ENCODE data around the gene TIMM10. TPM values are rescaled to one million over a fixed set of nuclear protein-coding genes. Genes with fewer than 3 reads are reported as not detected.

The TIMM10 gene
- total RNA-seq, 1 experiment from 2014 or later: 51.6 TPM

DNA sequence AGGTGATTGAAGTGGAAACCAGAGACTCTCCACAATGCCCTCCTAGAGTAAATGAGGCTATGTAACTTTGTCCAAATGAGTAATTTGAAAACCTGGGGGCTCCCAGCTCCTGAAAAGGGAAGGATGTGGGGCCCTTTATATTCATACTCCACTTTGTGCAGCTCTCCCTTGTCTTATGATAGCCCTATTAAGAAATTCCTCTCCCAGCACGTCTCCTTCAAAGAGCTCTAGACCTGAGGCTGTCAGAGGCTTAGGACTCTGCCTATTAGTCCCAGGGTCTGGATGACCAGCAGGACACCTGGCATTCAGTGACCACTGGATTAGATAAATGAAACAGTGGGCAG is 17.1 kb downstream of the TIMM10 start:
- no peak for DNase-seq (ENCODE audit: low read depth, low spot score)
- in situ Hi-C loops (cut with HindIII; ENCODE audit: low pct_unique_long_range_greater_than_20kb, low sequenced_read_pairs): no loop called here

DNA sequence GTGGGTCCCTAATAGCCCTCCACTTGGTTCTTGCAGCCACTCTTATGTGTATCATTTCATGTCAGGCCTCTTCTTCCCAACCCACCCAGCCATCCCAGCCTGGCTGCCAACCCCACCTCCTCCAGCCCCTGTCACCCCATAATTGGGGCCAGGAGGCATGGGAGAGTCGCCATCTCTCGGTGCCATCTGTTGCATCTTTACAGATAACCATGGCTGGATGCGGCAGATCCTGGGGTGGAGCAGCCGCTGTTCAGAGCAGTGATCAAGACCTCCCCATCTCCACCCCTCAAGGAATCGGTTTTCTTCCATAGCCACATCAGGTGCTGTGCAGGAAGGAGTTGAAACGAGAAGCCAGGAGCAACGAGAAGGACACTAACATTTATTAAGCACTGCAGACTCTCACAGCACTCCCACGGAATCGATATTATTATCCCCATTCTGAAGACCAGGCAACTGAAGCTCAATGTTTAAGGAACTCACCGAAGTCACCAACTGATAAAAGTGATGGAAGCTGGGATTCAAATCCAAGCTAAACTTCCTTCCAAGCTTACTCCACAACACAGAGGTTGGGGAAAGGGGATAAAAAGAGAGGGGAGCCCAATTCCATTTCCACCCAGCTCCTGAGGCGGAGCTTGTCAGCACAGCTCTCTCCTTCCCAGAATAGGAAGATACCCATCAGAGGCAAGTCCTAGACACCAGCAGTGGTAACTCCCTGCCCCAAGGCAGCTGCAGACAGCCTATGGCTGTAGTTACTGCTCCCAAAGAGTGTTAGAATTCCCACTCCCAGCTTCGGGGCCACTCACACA is 17.7 kb downstream of the TIMM10 start:
- in situ Hi-C loops (cut with HindIII; ENCODE audit: low pct_unique_long_range_greater_than_20kb, low sequenced_read_pairs): no loop called here

DNA sequence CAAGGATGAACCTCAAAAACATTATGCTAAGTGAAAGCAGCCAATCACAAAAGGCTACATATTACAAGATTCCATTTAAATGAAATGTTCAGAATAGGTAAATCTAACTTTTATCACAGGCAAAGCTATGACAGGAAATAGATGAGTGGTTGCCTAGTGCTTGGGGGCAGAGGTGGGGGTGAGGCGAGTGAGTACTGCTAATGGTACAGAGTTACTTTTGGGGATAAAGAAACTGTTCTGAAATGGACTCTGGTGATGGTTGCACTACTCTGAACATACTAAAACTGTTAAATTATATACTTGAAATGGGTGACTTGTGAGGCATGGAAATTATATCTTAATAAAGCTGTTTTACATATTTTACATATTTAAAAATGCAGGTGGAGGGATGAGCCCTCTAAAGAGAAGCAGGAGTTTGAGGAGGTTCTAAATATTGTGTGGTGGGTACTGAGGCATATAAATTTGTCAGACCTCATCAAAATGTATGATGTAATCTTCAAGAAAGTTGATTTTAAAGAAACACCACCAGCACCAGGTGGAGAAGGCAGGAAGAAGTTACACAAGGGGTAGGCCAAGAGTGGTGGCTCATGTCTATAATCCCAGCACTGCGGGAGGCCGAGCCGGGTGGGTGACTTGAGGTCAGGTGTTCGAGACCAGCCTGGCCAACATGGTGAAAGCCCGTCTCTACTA is 18.7 kb downstream of the TIMM10 start:
- DNase-seq (ENCODE audit: low read depth, low spot score): no peak

More for the DNA sequence above, 17.7 kb downstream of the TIMM10 start:
- no peak for DNase-seq (ENCODE audit: low read depth, low spot score)

DNA sequence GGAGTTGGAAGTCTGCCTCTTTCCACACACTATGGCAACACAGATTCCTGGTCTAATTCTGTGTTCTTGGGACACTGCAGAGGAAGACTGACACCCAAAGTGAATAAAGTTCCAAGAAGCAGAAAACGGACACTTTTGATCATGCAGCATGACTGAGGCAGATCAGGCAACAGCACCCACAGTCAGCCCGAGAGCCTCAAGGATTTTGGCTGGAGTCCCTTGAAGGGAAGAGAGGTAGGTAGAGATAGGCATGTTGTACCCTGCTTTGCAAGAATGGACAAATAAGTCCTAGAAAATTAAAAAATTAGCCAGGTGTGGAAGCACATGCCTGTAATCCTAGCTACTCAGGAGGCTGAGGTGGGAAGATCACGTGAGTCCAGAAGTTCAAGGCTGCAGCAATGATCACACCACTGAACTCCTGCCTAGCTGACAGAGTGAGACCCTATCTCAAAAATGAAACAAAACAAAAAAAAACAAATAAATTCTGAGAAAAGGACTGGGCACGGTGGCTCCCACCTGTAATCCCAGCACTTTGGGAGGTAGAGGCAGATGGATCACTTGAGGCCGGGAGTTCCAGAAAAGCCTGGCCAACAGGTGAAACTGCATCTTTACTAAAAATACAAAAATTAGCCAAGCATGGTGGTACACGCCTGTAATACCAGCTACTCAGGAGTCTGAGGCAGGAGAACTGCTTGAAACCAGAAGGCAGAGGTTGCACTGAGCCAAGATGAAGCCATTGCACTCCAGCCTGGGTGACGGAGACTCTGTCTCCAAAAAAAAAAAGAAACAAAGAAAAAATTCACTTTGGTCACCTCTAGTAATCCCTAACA is 22.0 kb downstream of the TIMM10 start:
- in situ Hi-C loops (cut with HindIII; ENCODE audit: low pct_unique_long_range_greater_than_20kb, low sequenced_read_pairs): no loop called here

More for the DNA sequence above, 18.7 kb downstream of the TIMM10 start:
- in situ Hi-C loops (cut with HindIII; ENCODE audit: low pct_unique_long_range_greater_than_20kb, low sequenced_read_pairs): no loop called here

DNA sequence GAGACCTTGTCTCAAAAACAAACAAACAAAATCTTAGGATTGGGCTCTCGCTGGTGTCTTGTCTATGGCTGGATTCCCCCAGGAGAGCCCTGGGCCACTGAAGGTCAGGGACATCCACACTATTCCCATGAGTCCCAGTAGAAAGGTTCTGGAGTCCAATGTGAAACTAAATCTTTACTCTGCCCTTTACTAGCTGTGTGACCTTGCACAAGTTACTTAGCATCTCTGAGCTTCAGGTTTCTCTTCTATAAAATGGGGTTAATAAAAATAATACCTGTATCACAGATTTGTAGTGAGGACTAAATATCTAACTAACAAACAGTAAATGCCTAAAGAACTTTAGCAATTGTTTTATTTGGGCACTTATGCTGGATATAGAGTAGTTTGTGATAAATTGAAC is 24.0 kb downstream of the TIMM10 start:
- in situ Hi-C loops (cut with HindIII; ENCODE audit: low pct_unique_long_range_greater_than_20kb, low sequenced_read_pairs): no loop called here
- DNase-seq (ENCODE audit: low read depth, low spot score): no peak

More for the DNA sequence above, 22.0 kb downstream of the TIMM10 start:
- DNase-seq (ENCODE audit: low read depth, low spot score): no peak

DNA sequence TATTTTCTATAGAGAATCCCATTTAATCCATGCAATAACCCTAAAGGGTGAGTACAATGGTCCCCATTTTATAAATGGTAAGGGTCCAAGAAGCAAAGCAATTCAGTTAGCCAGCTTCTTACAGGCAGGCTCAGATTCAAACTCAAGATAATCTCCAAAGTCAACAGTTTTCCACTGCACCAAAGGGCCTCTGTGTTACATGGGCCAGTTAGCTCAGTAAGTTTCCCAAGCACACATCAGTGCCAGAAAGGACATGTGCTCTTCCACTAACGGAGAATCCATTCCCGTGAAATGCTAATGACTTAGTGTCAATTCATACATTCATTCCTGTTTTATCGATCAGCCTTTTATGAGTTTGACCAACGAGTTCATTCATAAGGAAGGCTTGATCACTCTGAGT is 26.0 kb downstream of the TIMM10 start:
- in situ Hi-C loops (cut with HindIII; ENCODE audit: low pct_unique_long_range_greater_than_20kb, low sequenced_read_pairs): no loop called here
- DNase-seq (ENCODE audit: low read depth, low spot score): no peak

DNA sequence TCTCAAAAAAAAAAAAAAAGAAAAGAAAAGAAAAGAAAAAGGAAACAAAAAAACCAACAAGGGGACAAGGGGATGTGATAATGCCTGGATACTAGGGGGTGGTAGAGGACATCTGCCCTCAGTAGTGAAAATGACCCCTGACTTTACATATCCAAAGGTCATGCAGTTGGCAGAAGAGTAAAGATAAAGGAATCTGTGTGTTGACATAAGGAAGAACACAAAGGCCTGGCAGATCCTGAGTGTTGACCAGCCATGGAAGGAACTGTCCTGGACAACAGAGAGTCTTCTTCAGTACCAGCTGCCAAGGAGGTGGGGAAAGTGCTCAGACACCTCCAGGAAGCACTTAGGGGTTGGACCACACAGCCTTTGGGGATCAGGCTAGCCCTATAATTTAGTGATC is 27.7 kb downstream of the TIMM10 start:
- in situ Hi-C loops (cut with HindIII; ENCODE audit: low pct_unique_long_range_greater_than_20kb, low sequenced_read_pairs): no loop called here
- DNase-seq (ENCODE audit: low read depth, low spot score): no peak

DNA sequence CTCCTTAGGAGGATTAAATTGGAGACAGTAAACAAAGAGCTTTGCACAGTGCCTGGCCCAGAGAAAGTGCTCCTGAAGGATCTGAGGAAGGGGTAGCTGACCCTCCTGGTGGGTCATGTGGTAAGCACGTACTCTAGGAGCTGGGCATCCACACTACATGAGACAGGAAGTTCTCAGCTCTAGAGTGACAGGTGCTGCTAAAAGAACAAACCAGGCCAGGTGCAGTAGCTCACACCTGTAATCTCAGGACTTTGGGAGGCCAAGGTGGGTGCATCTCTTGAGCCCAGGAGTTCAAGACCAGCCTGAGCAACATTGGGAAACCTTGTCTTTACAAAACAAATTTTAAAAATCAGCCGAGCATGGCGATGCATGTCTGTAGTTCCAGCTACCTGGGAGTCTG is 28.2 kb downstream of the TIMM10 start:
- in situ Hi-C loops (cut with HindIII; ENCODE audit: low pct_unique_long_range_greater_than_20kb, low sequenced_read_pairs): no loop called here
- no peak for DNase-seq (ENCODE audit: low read depth, low spot score)

DNA sequence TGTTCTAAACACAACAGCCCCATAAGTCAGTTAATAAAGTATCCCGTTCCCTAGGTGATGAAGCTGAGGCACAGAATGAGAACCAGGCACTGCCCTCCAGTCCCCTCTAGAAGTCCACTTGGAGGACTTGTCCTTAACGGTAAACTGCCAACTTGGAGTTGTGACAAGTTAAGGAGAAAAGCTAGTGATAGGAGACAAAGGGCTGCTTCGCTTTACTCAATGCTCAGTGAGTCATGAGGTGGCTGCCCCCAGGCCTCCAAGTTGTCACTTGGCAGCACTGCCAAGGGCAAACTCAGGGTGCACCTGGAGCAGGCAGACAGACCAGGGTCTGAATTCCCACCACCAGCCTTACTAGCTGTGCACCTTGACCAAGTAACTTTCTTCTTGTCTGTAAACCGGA is 28.6 kb downstream of the TIMM10 start:
- no peak for DNase-seq (ENCODE audit: low read depth, low spot score)
- in situ Hi-C loops (cut with HindIII; ENCODE audit: low pct_unique_long_range_greater_than_20kb, low sequenced_read_pairs): no loop called here

DNA sequence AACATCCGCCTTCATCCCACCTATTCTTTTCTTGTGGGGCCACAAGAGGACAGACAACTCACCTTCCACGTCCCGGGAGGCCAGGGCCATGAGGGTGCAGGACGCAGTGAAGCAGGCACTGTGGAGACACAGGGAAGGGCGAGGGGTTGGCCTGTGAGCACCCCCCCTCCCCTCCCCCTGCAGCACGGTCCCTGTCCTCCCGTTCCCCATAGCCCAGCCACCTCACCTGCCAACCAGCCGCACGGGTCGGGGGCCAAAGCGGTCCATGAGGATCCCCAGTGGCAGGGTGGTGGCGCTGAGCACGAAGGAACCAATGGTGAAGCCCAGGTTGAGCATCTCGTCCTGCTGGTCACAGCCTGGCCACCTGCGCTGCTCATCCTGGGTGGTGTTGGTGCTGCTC is 29.6 kb downstream of the TIMM10 start:
- in situ Hi-C loops (cut with HindIII; ENCODE audit: low pct_unique_long_range_greater_than_20kb, low sequenced_read_pairs): no loop called here
- DNase-seq (ENCODE audit: low read depth, low spot score): no peak

DNA sequence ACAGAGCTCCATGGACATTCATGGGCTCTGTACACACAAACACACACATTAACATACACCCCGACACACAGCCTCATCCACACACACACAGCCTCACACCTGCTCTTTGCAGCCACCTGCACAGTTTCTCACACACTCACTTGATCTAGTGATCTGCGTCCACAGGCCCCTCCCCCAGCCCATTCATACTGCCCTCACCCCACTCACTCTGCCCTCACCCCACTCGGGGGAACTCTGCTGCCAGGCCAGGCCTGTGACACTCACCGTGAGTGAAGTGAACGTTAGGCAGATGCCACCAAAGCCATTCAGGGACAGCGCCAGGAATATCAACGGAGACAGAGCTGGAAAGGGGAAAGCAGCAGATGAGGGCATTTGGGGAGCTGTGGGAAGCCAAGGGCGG is 30.0 kb downstream of the TIMM10 start:
- in situ Hi-C loops (cut with HindIII; ENCODE audit: low pct_unique_long_range_greater_than_20kb, low sequenced_read_pairs): no loop called here
- no peak for DNase-seq (ENCODE audit: low read depth, low spot score)

DNA sequence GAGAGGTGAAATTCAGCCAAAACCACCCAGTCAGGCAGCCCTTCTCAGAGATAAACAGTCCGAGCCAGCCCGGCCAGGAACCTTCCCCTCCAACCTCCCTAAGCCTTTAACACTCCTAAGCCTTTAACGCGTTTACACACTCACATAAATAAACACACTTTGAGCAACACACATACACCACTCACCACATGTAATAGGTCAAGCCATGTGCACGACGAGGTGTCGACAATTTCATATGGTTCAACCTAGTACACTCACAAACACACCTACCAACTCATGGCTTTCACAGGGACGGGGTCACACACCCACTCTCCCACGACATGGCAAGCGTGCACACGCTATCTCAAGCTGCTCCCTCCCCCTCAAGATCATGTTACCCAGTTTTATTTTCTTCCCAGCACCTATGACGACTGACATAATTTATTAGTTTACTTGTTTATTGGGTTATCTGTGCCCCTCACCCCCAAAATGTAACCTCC is 30.5 kb downstream of the TIMM10 start:
- in situ Hi-C loops (cut with HindIII; ENCODE audit: low pct_unique_long_range_greater_than_20kb, low sequenced_read_pairs): no loop called here
- DNase-seq (ENCODE audit: low read depth, low spot score): no peak

DNA sequence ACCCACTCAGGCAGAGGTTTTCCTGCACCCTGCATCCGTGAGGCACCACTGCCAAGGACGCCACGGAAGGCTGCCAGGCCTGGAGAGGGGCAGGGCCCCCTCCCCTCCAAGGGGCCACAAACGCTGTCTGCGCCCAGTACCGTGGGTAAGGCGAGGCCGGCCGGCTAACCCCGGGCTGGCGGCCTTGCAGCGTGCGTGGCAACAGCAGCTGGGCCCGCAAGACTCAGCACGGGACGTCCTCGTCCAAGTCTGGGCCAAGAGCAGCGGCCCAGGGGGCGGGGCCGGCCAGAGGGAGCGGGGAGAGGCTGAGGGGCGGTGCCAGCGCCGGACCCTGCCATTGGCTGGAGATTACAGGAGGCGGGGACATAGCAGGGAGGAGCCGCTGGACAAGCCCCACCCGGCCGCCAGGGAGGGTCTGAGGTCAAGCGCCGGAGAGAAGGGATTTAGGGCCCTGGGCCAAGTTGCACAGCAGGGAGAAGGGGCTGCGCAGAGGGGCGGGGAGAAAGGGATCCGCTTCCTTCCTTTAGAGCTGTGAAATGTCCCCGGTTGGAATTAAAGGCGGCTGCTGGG is 31.1 kb downstream of the TIMM10 start:
- in situ Hi-C loops (cut with HindIII; ENCODE audit: low pct_unique_long_range_greater_than_20kb, low sequenced_read_pairs): no loop called here
- DNase-seq (ENCODE audit: low read depth, low spot score): peak; percentile 80

DNA sequence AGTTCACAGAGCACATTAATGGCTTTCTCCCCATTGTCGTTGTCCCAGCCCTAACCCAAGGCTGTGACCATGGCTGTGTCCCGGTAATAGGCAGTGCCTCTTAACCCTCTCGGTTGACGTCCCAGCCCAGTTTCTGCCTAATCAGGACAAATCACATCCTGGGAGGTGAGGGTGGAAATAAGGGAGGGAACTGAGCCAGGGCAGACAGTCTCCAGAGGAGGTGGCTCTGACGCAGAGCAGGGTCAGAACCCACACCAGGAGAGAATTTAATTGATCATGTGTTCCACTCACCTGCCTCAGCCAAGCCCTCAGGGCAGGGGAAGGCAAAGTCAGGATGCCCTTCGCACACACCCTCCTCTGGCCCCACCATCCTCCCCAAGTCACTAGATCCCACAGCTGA is 32.0 kb downstream of the TIMM10 start:
- in situ Hi-C loops (cut with HindIII; ENCODE audit: low pct_unique_long_range_greater_than_20kb, low sequenced_read_pairs): no loop called here
- no peak for DNase-seq (ENCODE audit: low read depth, low spot score)

DNA sequence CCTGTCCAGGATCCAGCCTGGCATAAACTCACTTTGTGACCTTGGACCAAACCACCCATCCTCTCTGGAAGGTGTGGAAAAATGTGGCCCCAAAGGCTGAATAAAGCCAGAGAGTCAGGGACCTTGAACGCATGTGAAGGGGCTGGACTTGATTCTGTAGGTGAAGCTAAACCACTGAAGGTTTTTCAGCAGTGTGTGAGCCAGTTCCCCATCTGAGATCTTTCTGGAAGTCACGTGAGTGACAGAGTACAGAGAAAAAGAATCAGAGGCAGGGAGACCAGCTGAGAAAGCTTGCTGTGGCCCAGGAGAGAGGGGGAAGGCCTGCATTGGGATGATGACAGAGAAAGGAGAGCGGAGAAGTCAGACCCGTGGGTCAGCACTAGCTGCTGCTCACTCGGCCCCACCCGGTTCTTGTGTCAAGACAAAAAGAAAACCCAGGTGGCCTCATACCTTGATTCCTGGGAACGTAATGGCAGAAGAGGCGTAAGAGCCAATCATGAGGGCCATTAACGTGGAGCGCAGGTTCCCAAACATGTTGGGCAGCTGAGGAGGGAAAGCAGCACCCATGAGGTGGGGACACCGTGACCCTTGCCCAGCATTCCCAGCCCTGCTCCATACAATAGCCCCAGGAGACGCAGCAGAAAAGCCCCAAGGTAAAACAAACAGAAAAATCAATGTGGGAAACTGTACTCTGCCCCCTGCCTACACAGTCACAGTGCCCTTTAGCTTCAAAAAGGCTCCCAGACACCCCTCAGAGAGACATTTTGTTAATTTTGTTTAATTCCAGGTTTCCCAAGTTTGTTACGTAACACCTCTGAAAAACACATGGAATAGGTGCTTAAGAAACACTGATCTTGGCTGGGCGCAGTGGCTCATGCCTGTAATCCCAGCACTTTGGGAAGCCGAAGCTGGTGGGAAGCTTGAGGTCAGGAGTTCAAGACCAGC is 33.0 kb downstream of the TIMM10 start:
- in situ Hi-C loops (cut with HindIII; ENCODE audit: low pct_unique_long_range_greater_than_20kb, low sequenced_read_pairs): no loop called here
- DNase-seq (ENCODE audit: low read depth, low spot score): no peak

DNA sequence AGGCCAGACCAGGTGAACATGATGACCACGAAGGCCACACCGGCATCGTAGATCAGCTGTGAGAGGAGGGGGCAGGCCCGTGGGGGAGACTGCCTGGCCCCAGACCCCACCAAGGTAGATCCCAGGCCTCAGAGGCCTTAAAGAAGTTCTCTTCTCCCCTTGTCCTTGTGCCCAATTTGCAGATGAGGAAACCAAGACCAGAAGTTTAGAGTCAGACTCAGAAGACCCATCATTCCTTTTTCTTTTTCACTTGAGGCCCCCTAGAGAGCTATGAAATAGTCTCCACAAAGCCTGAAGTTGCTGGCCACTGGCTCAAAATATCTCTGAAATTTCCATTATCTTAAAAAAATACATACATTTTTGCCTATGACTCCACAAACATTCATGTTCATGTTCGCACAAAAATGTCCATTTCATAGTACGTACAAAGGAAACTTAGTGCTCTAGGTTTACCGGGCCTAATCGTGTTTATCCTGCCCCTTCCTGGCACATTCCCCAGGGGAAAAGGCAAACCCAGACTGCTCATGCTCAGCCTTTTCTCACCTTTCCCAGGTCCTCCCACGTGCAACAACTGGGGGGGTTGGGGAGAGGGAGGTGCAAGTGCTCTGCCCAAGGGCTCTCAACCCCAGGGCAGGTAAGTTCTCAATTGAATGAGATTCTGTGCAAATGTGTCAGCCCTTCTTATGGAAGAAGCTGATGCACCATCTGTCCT is 34.3 kb downstream of the TIMM10 start:
- in situ Hi-C loops (cut with HindIII; ENCODE audit: low pct_unique_long_range_greater_than_20kb, low sequenced_read_pairs): no loop called here
- no peak for DNase-seq (ENCODE audit: low read depth, low spot score)
